SHP77 treated with DMSO at 0.1 percent for 48 hours (cell line): ENCODE data around the gene TADA2B.
"Not testable (repeated sequence)": the region's sequence is repeated elsewhere in the genome, so short reads cannot be mapped to it uniquely, and the experiment has no call there.

Source experiments
- DNase-seq: peaks from one replicate; lab custom pipeline; 2025; lab: John Stamatoyannopoulos, UW

TADA2B gene

DNA sequence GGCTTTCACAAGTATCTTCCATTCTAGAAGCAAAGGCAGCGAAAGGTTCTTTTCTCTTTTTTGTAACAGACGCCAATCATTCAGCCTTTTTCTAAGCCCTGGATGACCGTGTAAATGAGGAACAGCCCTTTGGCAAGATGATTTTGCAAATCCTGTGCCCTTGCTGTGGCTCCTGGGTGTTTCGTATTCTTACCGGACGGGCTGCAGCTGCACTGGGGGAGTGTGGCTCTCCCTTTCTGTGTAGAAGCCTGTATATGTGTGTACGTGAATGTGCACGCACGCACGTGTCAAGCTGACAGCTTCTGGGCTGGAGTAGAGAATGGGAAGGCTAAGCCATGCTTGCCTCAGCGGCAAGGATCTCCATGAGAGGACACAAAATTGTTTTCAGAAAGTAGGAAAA, 16.5 kb downstream of the TADA2B start:
- DNase-seq, result no peak

DNA sequence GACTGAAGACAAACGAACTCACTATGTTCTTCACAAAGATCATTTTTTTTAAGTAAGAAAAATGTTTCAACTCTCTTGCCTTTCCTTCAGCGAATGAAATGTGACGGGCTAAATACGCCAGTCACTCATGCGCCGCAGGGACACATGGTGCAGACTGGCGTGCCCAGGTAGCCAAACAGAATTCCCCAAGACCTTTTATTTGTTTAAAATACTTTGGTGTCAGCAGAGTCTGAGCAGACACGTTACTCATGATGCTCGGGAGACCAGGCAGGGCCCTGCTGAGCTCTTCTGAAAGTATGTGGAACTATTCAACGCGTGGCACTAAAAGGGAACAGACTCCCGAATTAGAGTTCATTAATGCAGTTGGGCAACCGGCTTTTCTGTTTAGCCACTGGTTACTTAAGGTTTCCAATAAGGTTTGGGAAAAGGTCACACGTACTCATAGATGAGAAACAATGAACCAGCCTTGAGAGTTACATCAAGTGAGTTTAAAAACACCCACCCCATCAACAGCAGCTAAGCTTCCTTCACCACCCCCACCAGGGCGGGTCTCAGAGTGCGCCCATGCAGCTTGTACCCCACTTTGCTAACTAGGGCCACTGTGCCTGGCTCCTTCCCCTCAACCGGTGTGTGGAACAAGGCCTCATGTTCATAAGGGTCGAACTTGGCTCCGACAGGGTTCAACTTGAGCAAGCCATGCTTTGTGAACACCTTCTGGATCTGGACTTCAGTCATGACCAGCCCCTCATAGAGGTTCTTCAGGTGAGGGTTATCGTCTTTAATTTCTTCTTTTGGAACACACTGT, 17.4 kb downstream of the TADA2B start:
- DNase-seq, result no peak

DNA sequence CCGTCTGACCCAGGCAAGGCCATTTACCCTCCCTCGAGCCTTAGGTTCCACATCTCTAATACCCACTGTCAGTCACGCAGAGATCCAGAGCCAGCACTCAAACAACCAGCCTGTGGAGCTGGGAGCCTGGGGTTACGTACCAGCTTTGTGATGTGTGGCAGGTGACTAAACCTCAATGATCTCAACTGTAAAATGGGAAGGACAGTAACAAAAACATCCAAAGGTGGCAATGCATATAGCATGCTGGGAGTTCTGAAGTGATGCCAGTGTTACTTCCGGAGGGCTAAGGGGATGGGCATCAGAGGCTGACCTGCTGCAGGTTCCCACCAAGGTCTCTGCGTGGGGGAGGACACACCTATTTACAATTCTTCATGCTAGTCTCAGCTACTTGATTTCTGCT, 18.6 kb downstream of the TADA2B start:
- no peak for DNase-seq

DNA sequence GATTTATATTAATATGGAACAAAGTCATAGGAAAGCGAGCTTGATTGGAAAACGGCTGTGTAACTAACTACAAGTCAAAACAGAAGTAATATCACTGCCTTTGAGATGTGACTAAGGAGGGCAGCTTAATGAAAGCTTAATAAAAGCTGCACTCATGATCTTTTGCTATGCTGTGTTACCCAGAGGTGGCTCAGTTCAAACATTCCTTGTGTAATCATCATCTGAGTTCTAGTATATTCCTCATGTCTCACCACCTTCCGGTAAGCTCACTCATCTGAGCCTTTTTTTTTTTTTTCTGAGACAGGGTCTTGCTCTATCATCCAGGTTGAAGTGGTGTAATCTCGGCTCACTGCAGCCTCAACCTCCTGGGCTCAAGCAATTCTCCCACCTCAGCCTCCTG, 19.6 kb downstream of the TADA2B start:
- no peak for DNase-seq

- DNase-seq, result no peak
Observed at GRCh38 chr4:7063362-7063761, 20.2 kb downstream of the TADA2B start.

- DNase-seq, result no peak
Observed at GRCh38 chr4:7066006-7066405, 22.8 kb downstream of the TADA2B start.

GRCh38 chr4:7066493-7066892, 23.3 kb downstream of the TADA2B start:
- no peak for DNase-seq

- no peak for DNase-seq
Observed at GRCh38 chr4:7067126-7067451, 23.9 kb downstream of the TADA2B start.

DNA sequence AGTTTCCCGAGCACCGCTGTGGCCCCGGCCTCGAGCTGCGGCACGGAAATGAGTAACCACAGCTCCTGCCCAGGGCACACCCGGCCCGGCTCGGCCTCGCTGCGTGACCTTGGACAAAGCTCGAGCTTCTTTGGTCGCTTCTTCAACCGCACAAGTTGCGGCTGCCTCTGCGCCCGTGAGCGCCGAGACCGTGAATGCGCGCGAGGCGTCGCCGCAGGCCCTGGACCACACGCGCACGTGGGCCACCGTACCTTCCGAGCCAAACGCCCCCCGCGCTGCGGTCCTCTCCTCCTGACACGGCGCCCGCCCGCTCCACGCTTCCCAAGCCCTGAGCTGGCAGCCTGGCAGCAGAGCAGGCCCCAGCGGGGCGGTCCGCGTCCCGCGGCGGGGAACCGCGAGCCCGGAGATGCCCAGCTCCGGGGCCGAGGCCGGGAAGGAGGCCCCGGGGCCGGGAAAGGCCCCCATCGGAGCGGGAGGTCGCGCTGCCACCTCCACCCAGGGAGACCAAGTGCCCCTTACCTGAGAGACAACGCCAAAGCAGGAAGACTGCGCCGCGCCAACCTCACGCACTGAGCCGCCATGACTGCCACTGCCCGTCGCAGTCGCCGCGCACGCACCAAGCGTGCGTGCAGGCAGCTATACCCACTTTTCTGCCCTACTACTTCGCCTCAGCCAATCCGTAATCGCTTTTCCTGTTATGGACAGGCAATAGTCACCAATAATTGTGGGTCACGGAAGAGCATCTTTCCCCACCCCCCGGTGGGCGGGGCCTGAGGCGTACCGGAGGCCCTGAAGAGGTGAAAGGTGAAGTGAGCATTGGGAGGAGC, 24.5 kb downstream of the TADA2B start, which contains the start of gene GRPEL1:
Gene GRPEL1, minus strand, starts transcription at position 613 of the 827 bp plus-strand sequence. Its CDS starts 32 bp downstream, at position 581.
- peak; percentile 70 for DNase-seq

DNA sequence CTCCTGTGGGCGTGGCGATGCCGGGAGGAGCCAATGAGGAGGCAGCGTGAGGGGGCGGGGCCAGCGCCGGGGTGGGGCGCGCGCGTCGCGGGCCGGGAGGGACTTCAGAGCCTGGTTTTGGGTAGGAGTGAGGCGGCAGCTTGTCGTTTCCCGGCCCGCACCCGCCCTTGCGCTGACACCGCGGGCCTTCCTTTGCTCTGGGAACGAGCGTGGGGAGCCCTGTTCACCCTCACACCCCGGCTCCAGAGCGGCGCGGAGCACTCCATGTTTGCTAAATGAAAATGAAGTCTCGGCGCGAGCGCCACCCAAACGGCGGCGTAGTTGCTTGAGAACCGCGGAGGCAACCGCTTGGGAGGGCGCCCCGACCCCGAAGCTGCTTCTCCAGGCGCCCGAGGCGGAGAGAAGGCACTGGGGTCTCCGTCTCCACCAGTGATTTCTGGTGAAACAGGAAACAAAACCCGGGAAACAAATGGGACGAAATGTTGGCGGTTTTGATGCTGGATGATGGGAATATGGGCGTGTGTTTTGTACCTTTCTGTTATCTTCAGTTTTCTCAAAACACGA, 25.2 kb downstream of the TADA2B start:
- no peak for DNase-seq

GRCh38 chr4:7068883-7069282, 25.7 kb downstream of the TADA2B start:
- DNase-seq, result no peak

DNA sequence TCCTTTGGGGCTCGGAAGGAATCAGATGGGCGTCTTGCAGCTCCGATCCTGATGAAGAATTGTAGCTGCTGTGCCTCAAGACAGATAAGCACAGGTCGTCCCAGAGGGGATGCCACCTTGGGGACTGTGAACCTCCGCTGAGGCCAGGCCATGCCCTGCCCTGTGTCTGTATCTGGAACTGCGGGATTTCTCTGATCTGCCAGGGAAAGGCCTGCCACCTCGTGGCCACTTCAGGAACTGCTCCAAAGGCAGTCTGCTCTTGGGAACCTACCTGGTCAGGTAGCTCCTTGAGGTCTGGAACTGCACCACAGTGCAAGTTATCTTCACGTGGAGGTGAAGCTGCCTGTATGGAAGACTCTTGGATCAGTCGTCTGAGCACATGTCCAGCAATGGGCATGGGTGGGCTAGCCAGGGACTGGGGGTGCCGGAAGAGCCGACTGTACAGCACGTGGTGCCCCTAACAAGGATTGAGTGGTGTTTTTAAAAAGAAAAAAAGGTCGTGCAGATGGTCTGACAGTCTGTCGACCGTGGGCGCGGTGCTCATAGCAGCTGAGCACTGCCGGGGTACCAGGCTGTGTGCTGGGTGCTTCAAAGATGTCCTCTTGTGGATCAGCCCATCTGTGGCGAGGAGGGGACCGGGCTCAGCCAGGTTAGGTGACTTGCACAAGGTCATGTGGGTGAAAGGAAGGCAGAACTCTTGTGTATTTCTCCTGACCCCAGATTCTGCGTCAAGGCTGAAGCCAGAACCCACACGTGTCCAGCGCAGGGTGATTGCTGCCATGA, 27.7 kb downstream of the TADA2B start:
- DNase-seq, result no peak

DNA sequence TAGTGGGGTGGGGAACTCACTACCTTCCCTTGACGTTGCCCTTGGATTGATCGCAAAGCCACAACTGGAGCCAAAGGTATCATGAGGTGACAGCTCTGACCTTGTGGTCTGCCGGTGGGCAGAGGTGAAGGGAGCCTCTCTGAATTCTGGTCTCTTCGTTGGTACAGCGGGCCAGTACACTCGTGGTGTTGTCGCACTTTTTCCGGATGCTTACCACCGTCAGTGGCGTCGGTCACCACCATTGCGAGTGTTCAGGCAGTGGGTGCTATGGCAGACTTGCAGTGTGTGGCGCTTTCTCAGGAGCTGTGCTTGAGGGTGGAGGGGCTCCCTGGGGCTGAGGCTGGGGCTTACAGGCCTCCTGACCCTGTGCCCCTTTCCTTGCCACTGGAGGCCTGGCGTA, 29.9 kb downstream of the TADA2B start:
- DNase-seq, result no peak

GRCh38 chr4:7073526-7074390, 30.6 kb downstream of the TADA2B start:
- DNase-seq, result peak; percentile 12

- no peak for DNase-seq
Observed at GRCh38 chr4:7074426-7074825, 31.3 kb downstream of the TADA2B start.

- no peak for DNase-seq
Observed at GRCh38 chr4:7075962-7076695, 33.0 kb downstream of the TADA2B start.

DNA sequence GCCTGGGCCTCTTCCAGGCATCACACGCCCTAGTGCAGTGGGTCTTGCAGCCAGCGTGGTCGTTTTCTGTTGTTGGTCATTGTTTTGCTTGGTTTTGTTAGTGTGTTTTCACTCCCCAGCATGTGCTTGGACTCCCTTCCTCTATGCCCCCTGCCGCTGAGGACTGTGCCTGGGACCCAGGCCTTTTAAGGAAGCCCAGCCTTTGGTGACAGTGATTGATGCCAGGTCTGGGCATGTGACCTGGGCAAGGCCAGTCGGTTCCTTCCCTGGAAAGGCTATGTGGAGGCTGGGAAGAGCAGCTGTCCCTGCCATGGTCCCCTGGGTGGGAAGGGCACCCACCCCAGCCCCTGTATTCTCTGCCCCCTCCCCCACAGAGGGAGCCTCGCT, 33.5 kb downstream of the TADA2B start:
- no peak for DNase-seq

- DNase-seq, result no peak
Observed at GRCh38 chr4:7077371-7077770, 34.2 kb downstream of the TADA2B start.

GRCh38 chr4:7078025-7078424, 34.9 kb downstream of the TADA2B start:
- no peak for DNase-seq

GRCh38 chr4:7079483-7079882, 36.3 kb downstream of the TADA2B start:
- not testable (repeated sequence) for DNase-seq

GRCh38 chr4:7079909-7080308, 36.7 kb downstream of the TADA2B start:
- DNase-seq, result not testable (repeated sequence)
